Activated CD4-positive, alpha-beta T cell treated with anti-CD3 and anti-CD28 coated beads, Interleukin-2, amount 10 ng/mL, durations not matched to agents 24 days and 14 days (primary cell): Measurements from ENCODE around the gene TMEM97. TPM values are rescaled to one million over a fixed set of nuclear protein-coding genes. Genes with fewer than 3 reads are reported as not detected.
"Not testable (repeated sequence)": the region's sequence is repeated elsewhere in the genome, so short reads cannot be mapped to it uniquely, and the experiment has no call there.

ENCODE experiments used
- DNase-seq: peaks from one replicate; pipeline ENCODE4 v3.0.0; 2022
- H3K27ac Mint-ChIP-seq: one replicate; pipeline ENCODE4 v1.8.0; 2022; ENCODE audit warnings: mild to moderate bottlenecking, mixed read lengths
- H3K27me3 Mint-ChIP-seq: one replicate; pipeline ENCODE4 v1.8.0; 2022; ENCODE audit warnings: mixed read lengths
- H3K36me3 Mint-ChIP-seq: one replicate; pipeline ENCODE4 v1.8.0; 2022; ENCODE audit warnings: low read depth, mild to moderate bottlenecking, mixed read lengths
- H3K4me1 Mint-ChIP-seq: one replicate; pipeline ENCODE4 v1.8.0; 2021; ENCODE audit warnings: mixed read lengths
- H3K4me3 Mint-ChIP-seq: one replicate; pipeline ENCODE4 v1.8.0; 2022; ENCODE audit warnings: mild to moderate bottlenecking, moderate library complexity, mixed read lengths
- H3K9me3 Mint-ChIP-seq: one replicate; pipeline ENCODE4 v1.8.0; 2021; ENCODE audit warnings: mixed read lengths
- intact Hi-C: fragments of 100-400 bp; cut with micrococcal nuclease; formaldehyde crosslinking; loops from one replicate; pipeline ENCODE4 v1.15.1; 2023
- total RNA-seq: library from RNA; stranded (reverse); gene quantifications from 2 replicates; pipeline ENCODE4 v1.2.3, GENCODE V29; 2022

TMEM97 gene
- total RNA-seq, 1 donor from 2014 or later = 69.0 TPM

DNA sequence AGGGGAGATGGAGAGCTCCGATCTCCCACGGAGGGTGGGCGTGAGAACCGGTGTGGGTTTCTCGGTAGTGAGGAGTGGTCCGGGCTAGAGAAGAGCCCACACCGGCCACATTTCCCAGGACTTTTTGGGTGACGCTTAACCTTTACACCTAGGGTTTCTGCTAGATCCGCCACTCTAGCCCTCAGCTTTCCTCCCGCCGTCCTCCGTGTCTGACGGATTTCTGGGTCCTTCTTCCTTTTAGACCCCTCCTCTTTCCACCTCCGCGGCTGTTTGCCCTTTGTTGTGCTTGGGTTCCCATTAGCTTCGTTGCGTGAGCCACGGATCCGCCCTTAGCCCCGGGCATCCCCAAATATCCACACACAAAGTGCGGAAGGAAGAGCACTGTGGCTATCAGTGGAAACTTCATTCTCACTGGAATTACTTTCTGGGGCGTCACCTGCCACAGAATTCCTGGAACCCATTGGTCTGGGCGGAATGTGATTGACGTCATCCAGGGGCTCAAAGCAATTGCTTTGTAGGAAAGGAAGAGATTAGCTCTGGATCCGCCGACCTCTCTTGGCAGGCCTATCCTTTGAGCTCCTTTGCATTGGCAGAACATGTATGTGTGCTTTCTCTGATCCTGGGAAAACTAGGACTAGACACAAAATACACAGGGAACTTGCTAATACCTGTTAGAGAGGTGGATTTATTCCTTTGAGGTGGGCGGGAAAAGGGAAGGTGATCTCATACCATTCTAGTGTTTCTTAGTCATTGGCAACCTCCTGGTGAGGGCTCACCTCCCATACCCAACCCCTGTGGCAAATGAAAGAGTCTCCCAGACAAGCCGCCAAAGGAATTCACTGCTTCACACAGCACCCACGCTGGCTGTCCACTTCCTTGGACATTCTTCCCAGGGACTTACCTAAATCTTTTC lies 17.2 kb downstream of the TMEM97 start:
- intact Hi-C loops = loop anchor here (1.0 kb wide), 4 partner anchors 17 to 295 kb away; partner anchors contain the start of genes POLDIP2, SARM1 and TMEM97
- Mint-ChIP-seq H3K27me3 (no peaks in the 10 kb centered on the region), H3K27ac (peak overlapping the region; percentile 96), H3K4me3 (peak overlapping the region; percentile 97), H3K36me3 (peaks cover 17% of the 10 kb centered on the region), H3K4me1 (peaks cover 34% of the 10 kb centered on the region), H3K9me3 (no peaks in the 10 kb centered on the region)
- DNase-seq = peak; percentile 77

DNA sequence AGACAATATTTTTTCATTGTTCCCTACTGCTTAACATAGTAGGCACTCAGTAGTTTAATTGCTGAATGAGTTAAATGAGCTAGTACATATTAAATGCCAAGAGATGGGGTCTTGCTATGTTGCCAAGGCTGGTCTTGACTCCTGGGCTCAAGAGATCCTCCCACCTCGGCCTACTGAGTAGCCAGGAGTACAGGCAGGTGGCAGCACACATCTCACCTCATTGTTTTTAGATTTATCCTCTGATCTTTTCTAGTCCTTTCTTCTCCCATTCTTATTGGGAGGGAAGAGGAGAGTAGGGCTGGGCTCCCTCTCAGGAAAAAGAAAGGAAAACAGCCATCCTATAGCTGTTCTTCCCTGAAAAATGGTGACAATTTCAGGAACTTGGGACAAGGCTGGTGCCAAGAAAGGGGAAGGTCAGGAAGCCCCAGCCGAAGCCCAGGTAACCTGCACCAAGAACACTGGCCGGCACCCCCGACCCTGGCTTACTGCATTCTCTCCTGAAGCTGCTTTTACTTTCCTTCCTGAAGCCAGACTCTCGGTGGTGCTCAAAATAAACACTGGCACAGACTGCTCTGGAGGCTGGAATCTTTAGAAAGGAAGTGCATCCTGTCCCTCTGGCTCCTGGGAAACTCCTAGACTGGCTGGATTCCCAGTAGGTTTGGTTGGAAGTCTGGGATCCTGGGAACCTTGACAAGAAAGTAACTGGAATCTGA lies 19.2 kb downstream of the TMEM97 start:
- Mint-ChIP-seq H3K27ac (no peak overlapping the region), H3K4me1 (peaks cover 33% of the 10 kb centered on the region), H3K27me3 (no peaks in the 10 kb centered on the region), H3K36me3 (peaks cover 27% of the 10 kb centered on the region), H3K9me3 (no peaks in the 10 kb centered on the region), H3K4me3 (no peak overlapping the region)
- no peak for DNase-seq
- intact Hi-C loops = no loop called here

DNA sequence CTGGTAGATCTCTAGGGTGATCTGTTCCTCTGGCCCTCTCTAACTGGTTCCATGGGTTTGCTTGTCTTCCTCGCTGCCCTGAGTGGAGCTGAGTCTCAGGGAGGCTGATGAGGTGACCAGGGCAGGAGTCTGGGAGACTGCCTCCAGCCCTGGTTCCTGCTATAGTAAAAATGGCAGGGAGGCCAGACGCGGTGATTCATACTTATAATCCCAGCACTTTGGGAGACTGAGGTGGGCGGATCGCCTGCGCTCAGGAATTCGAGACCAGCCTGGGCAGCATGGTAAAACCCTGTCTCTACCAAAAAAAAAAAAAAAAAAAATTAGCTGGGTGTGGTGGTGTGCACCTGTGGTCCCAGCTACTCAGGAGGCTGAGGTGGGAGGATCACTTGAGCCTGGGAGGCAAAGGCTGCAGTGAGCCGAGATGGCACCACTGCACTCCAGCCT lies 19.8 kb downstream of the TMEM97 start:
- DNase-seq, intact Hi-C loops, H3K9me3 Mint-ChIP-seq, H3K27ac Mint-ChIP-seq, H3K27me3 Mint-ChIP-seq, H3K4me3 Mint-ChIP-seq: not testable (repeated sequence)
- peaks cover 33% of the 10 kb centered on the region for H3K4me1 Mint-ChIP-seq
- peaks cover 30% of the 10 kb centered on the region for H3K36me3 Mint-ChIP-seq

DNA sequence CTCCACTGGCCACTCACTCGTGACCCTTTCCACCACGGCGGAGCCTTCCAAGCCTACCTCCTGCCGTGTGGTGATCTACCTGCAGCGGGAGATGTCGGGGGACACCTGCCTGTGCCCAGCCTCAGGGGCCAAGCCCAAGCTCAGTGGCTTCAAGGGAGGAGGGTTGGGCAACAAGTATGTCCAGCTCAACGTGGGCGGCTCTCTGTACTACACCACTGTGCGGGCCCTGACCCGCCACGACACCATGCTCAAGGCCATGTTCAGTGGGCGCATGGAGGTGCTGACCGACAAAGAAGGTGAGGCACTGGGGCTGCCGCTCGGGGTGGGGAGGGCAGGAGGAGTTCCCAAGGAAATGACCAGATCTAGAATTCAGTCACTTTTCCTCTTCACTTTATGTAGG lies 20.4 kb downstream of the TMEM97 start:
- H3K4me1 Mint-ChIP-seq = peaks cover 26% of the 10 kb centered on the region
- intact Hi-C loops = no loop called here
- DNase-seq = no peak

DNA sequence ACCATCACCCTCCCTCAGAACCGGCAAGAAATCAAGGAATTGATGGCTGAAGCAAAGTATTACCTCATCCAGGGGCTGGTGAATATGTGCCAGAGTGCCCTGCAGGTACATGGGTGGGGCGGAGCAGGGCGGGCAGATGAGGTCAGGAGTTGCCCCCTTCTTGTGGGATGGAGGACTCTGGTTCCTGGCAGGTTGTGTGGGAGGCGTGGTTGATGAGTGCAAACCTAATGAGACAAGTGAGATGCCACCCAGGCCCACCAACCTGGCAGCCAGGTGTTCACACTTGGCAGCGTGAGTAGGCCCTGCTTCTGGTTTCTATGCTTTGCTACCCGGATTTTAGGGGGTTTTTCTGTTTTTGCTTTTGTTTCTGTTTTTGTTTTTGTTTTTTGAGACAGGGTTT lies 21.4 kb downstream of the TMEM97 start:
- Mint-ChIP-seq H3K27me3 (no peaks in the 10 kb centered on the region), H3K9me3 (no peaks in the 10 kb centered on the region), H3K27ac (no peak overlapping the region), H3K4me1 (peaks cover 23% of the 10 kb centered on the region), H3K4me3 (no peak overlapping the region), H3K36me3 (peaks cover 38% of the 10 kb centered on the region)
- intact Hi-C loops = no loop called here
- no peak for DNase-seq

More for the DNA sequence above, 20.4 kb downstream of the TMEM97 start:
- Mint-ChIP-seq H3K4me3 (no peak overlapping the region), H3K27ac (no peak overlapping the region), H3K36me3 (peaks cover 34% of the 10 kb centered on the region), H3K9me3 (no peaks in the 10 kb centered on the region), H3K27me3 (no peaks in the 10 kb centered on the region)

DNA sequence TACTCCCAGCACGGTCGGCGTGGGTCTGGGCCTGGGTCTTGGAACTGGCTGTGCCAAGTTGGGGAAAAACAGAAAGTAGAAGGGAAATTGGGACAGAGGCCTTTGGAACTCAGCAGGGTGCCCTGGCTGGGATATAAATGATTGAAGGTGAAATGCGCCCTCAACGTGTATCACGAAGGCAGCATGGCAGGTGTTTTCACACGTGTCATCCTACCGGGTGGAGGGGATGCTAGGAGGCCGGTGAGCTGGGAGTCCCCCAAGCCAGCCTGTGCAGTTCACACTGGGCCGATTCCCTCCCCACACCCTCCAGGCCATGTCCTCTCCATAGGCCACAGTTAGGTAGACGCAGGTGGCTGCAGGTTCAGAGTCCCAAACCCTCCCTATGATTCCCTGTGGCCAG lies 22.5 kb downstream of the TMEM97 start:
- intact Hi-C loops = no loop called here
- H3K9me3 Mint-ChIP-seq = no peaks in the 10 kb centered on the region
- peaks cover 18% of the 10 kb centered on the region for H3K4me1 Mint-ChIP-seq
- H3K36me3 Mint-ChIP-seq = peaks cover 47% of the 10 kb centered on the region
- H3K4me3 Mint-ChIP-seq = no peak overlapping the region
- no peak overlapping the region for H3K27ac Mint-ChIP-seq
- no peaks in the 10 kb centered on the region for H3K27me3 Mint-ChIP-seq
- DNase-seq = no peak

DNA sequence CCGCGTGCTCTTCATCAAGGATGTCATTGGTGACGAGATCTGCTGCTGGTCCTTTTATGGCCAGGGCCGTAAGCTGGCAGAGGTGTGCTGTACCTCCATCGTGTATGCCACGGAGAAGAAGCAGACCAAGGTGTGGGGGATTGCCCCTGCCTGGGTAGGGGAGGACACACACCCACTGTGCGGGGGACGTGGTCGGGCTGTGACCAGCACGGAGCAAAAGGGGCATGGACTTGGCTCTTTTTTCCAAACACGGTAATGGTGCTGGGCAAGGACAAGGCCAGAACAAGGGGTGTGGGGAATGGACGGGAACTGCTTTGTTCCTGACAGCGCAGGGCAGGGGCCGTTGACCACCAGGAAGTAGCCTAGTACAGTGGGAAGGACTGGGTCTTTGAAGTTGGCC lies 23.3 kb downstream of the TMEM97 start:
- Mint-ChIP-seq H3K36me3 (peaks cover 54% of the 10 kb centered on the region), H3K4me3 (no peak overlapping the region), H3K4me1 (peaks cover 10% of the 10 kb centered on the region), H3K9me3 (no peaks in the 10 kb centered on the region), H3K27ac (no peak overlapping the region), H3K27me3 (no peaks in the 10 kb centered on the region)
- intact Hi-C loops = no loop called here
- no peak for DNase-seq

DNA sequence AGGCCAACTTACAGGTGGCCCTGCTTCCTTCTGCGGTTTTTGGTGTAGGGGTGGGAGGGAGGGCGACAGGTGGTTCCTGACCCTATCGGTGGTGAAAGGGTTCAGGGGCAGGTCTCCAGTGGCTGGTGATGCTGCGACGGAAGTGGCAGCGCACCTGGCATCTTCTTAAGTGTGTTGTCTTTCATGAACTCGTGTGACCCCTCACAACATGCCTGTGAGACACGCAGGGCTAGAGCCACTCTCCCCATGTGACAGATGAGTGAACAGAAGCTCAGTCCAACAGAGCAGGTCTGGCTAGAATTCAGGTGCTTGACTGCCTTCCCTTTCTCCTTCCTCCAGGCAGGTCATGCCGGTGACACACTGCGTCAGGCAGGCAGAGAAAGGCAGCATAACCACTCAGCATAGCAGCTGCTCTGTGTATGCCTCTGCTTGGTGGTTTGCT lies 24.5 kb downstream of the TMEM97 start:
- intact Hi-C loops = no loop called here
- H3K9me3 Mint-ChIP-seq = no peaks in the 10 kb centered on the region
- no peak overlapping the region for H3K4me3 Mint-ChIP-seq
- peaks cover 3% of the 10 kb centered on the region for H3K4me1 Mint-ChIP-seq
- no peak for DNase-seq
- H3K27ac Mint-ChIP-seq = no peak overlapping the region
- H3K36me3 Mint-ChIP-seq = peaks cover 58% of the 10 kb centered on the region
- H3K27me3 Mint-ChIP-seq = no peaks in the 10 kb centered on the region

DNA sequence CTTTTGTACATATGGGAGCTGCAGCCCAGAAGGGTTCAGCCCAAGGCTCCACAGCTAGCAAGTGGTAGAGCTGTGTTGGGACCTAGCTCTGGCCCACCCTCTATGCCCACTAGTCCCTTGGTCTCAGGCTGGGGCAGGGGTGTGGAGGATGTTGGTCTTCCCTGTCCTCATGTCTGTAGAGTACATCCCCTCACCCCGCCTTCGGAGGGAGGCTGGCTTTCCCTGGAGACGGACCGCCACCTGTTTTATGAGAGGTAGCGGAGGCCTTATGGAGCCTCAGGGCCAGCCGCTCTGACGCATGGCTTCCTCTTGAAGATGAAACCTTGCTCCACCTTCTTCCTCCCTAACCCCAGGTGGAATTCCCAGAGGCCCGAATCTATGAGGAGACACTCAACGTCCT lies 25.0 kb downstream of the TMEM97 start:
- no peak for DNase-seq
- H3K4me3 Mint-ChIP-seq = no peak overlapping the region
- H3K4me1 Mint-ChIP-seq = no peaks in the 10 kb centered on the region
- peaks cover 60% of the 10 kb centered on the region for H3K36me3 Mint-ChIP-seq
- H3K9me3 Mint-ChIP-seq = no peaks in the 10 kb centered on the region
- no peak overlapping the region for H3K27ac Mint-ChIP-seq
- intact Hi-C loops = no loop called here
- H3K27me3 Mint-ChIP-seq = no peaks in the 10 kb centered on the region

DNA sequence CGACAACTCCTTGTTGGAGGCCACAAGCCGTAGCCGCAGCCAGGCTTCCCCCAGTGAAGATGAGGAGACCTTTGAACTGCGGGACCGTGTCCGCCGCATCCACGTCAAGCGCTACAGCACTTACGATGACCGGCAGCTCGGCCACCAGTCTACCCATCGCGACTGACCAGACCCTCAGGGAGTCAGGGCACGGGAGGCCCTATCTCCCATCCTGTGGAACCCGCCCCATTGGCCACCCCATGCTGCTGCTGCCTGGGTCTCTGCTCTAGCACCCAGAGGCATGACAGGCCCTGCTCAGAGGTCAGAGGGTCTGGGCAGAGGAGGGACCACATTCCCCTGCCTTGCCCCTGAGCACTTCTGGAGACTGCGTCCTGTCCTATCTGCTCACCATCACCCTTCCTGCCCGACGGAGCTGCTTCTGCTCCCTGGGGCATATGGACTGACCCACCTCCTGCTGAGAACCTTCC lies 25.5 kb downstream of the TMEM97 start:
- Mint-ChIP-seq H3K36me3 (peaks cover 57% of the 10 kb centered on the region), H3K27ac (no peak overlapping the region), H3K9me3 (no peaks in the 10 kb centered on the region), H3K4me1 (no peaks in the 10 kb centered on the region), H3K4me3 (no peak overlapping the region), H3K27me3 (no peaks in the 10 kb centered on the region)
- DNase-seq = no peak
- intact Hi-C loops = no loop called here

DNA sequence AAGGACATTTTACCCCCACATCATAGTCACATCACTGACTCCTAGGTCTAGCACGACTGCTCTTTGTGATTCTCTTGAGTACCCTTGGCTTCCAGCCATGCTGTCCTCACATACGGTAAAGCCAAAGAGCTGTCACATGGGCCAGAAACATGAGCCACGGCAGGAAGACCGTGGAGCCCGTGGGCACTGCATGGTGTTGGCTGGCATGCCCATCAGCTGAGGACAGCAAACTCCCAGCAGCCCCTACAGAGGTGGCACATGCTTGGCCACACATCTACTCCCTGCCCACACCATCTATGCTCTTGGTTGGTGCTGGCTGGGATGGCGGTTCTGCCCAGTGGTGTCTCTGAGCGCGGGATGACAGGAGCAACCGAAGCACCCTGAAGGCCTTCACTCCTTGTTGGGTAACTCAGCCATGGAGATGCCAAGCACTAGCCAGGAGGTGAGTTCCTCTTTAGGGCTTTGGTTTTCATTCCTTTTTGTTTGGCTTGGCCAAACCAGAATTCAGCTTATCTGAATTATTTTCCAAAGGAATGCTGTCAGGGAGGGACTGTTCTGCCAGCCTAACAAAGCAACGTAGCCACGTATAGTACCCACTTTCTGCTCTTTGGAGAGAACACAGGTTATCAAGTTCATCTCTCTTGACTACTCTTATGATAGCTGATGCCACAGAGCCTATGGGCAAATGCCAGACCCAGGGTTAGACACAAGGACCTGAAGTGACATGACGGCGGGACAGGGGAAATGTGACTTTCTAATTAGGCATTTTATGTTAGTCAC lies 26.6 kb downstream of the TMEM97 start:
- Mint-ChIP-seq H3K4me3 (no peak overlapping the region), H3K9me3 (no peaks in the 10 kb centered on the region), H3K4me1 (no peaks in the 10 kb centered on the region), H3K27ac (no peak overlapping the region), H3K36me3 (peaks cover 59% of the 10 kb centered on the region), H3K27me3 (no peaks in the 10 kb centered on the region)
- DNase-seq = no peak
- intact Hi-C loops = no loop called here

DNA sequence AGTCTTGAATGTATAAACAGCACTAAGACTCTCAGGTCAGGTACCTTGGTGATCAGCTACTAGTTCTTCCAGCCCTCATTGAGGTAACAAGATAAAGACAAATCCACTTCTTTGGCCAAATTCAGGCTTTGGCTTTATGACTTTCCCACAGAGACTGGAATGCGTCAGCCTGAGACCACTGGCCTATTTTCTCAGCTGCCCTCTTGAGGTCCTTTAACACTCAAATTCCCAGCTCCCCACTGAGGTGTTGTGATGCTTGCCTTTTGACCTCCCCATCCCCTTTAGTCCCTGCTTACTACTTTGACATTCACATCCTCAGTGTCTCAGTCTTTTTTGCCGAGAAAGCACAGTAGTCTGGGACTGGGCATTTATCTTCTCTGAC lies 27.2 kb downstream of the TMEM97 start:
- DNase-seq = no peak
- Mint-ChIP-seq H3K36me3 (peaks cover 62% of the 10 kb centered on the region), H3K4me1 (no peaks in the 10 kb centered on the region), H3K9me3 (no peaks in the 10 kb centered on the region), H3K27ac (no peak overlapping the region), H3K4me3 (no peak overlapping the region), H3K27me3 (no peaks in the 10 kb centered on the region)
- intact Hi-C loops = no loop called here

DNA sequence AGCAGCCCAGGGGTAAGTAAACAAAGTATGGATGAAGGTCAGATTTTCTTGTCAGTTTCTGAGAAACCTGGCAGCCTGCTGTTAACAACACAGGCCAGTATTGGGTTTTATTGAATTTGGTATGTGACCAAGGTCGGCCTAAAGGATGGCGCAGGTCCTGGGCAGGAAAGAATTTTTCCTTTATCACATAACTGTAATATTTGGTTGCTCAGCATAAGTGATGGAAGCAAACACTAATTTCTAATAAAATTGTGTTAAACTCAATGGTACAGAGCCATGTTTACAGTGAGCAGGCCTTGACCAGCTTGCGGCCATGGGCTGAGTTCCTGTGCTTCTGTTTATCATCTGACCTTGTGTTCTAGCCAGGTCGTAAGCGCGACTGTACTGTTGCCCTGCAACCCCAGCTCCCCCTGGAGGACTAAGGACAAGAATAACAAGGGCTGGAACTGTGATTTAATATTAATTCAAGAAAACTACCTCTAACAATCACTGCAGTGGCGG lies 27.8 kb downstream of the TMEM97 start:
- DNase-seq = no peak
- Mint-ChIP-seq H3K4me3 (no peak overlapping the region), H3K27me3 (no peaks in the 10 kb centered on the region), H3K9me3 (no peaks in the 10 kb centered on the region), H3K4me1 (no peaks in the 10 kb centered on the region), H3K27ac (no peak overlapping the region), H3K36me3 (peaks cover 66% of the 10 kb centered on the region)
- intact Hi-C loops = no loop called here
